Measurements from ENCODE around the gene MRPS6.

The MRPS6 gene

DNA sequence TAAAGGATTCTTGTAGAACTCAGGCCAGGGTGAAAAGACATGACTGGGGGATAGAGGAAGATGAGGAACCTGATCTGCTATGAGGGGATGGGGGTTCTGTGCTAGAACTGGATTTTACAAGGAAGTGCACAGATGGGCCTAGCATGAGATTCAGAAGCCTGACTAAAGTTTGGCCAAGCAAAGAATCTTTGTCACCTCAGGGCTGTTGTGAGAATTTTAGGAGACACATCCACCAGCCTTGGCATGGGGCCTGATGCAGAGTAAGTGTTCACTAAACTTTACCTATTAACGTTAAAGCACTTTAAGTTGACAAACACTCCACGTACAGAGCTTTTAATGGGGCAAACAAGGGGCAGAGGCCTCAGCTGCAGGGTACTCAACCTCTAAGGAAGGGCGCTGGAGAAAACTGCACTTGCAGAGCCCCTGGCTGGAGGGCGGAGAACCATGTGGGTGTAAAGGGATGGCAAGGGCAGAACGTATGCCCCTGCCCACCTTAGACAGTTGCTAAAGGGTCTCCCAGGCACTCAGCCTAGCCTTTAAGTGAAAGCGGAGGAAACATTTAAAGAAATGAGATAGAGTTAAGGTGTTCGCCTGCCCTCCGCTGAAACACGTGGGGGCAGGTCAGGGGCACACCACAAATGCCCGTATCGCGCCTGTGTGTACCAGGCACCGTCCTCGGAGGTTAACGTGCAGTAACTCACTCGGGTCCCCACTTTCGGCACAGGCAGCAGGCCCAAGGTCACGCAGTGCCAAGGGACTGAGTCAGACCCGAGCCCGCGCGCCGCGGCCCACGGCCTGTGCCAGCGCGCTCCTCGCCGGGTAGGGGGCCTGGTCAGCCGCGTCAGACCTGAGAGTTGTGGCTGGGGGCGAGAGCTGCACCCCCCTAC, 990 bp upstream of the MRPS6 start:
- Histone ChIP-seq H3K4me1 (ENCODE audit: control insufficient read depth, insufficient read depth, low read length) (peaks cover 27% of the 10 kb centered on the region), H3K27ac (ENCODE audit: low read depth, low read length) (peak overlapping the region; percentile 76), H3K36me3 (ENCODE audit: control insufficient read depth, insufficient read depth, low read length) (peaks cover 6% of the 10 kb centered on the region), H3K4me3 (ENCODE audit: low read depth, low read length) (peak overlapping the region; percentile 66), H3K9ac (ENCODE audit: low read depth, low read length) (peak overlapping the region; percentile 58; the same call in 1 of the 2 replicates), H3K9me3 (ENCODE audit: control insufficient read depth, insufficient read depth, low read length) (no peaks in the 10 kb centered on the region), H3K27me3 (ENCODE audit: control insufficient read depth, insufficient read depth, low read length) (peaks cover 16% of the 10 kb centered on the region)

- H3K36me3 ChIP-seq (ENCODE audit: control insufficient read depth, insufficient read depth, low read length) = peaks cover 21% of the 10 kb centered on the region
- H3K9ac ChIP-seq (ENCODE audit: low read depth, low read length) = peak overlapping the region; percentile 73
- H3K27me3 ChIP-seq (ENCODE audit: control insufficient read depth, insufficient read depth, low read length) = peaks cover 16% of the 10 kb centered on the region
- H3K4me1 ChIP-seq (ENCODE audit: control insufficient read depth, insufficient read depth, low read length) = peaks cover 27% of the 10 kb centered on the region
- peak overlapping the region; percentile 87 for H3K27ac ChIP-seq (ENCODE audit: low read depth, low read length)
- peak overlapping the region; percentile 90 for H3K4me3 ChIP-seq (ENCODE audit: low read depth, low read length)
- no peaks in the 10 kb centered on the region for H3K9me3 ChIP-seq (ENCODE audit: control insufficient read depth, insufficient read depth, low read length)
Observed at GRCh38 chr21:34073749-34074282, 438 bp downstream of the MRPS6 start.

GRCh38 chr21:34074283-34075090, 1.1 kb downstream of the MRPS6 start:
- Histone ChIP-seq H3K4me1 (ENCODE audit: control insufficient read depth, insufficient read depth, low read length) (peaks cover 27% of the 10 kb centered on the region), H3K9me3 (ENCODE audit: control insufficient read depth, insufficient read depth, low read length) (no peaks in the 10 kb centered on the region), H3K36me3 (ENCODE audit: control insufficient read depth, insufficient read depth, low read length) (peaks cover 24% of the 10 kb centered on the region), H3K27me3 (ENCODE audit: control insufficient read depth, insufficient read depth, low read length) (peaks cover 16% of the 10 kb centered on the region), H3K27ac (ENCODE audit: low read depth, low read length) (peak overlapping the region; percentile 70), H3K4me3 (ENCODE audit: low read depth, low read length) (peak overlapping the region; percentile 81), H3K9ac (ENCODE audit: low read depth, low read length) (peak overlapping the region; percentile 67)

DNA sequence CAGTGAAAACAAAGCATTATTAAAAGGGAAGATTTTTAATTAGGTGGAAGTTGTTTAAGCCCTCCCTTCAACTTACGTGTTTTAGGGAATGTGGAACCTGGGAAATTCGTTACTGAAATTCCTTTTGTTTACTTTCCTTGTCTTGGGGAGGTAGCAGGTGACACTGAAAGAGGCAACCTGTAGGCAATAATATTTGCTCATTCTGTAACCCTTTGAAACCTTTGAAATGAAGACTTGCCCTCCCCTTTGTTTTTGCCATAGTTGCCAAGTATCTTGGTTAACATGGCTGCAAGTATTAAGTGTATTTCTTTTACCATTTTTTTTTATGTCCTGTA, 1.7 kb downstream of the MRPS6 start:
- Histone ChIP-seq H3K27ac (ENCODE audit: low read depth, low read length) (peak overlapping the region; percentile 16), H3K4me1 (ENCODE audit: control insufficient read depth, insufficient read depth, low read length) (peaks cover 27% of the 10 kb centered on the region), H3K27me3 (ENCODE audit: control insufficient read depth, insufficient read depth, low read length) (peaks cover 16% of the 10 kb centered on the region), H3K4me3 (ENCODE audit: low read depth, low read length) (peak overlapping the region; percentile 81), H3K36me3 (ENCODE audit: control insufficient read depth, insufficient read depth, low read length) (peaks cover 29% of the 10 kb centered on the region), H3K9ac (ENCODE audit: low read depth, low read length) (0 out of 2 replicates have a peak overlapping the region, but pooled peaks have one; percentile 67), H3K9me3 (ENCODE audit: control insufficient read depth, insufficient read depth, low read length) (no peaks in the 10 kb centered on the region)

GRCh38 chr21:34075760-34076660, 2.6 kb downstream of the MRPS6 start:
- H3K4me3 ChIP-seq (ENCODE audit: low read depth, low read length) = 0 out of 2 replicates have a peak overlapping the region, but pooled peaks have one; percentile 14
- H3K9ac ChIP-seq (ENCODE audit: low read depth, low read length) = no peak overlapping the region
- no peak overlapping the region for H3K27ac ChIP-seq (ENCODE audit: low read depth, low read length)
- no peaks in the 10 kb centered on the region for H3K9me3 ChIP-seq (ENCODE audit: control insufficient read depth, insufficient read depth, low read length)
- peaks cover 29% of the 10 kb centered on the region for H3K4me1 ChIP-seq (ENCODE audit: control insufficient read depth, insufficient read depth, low read length)
- peaks cover 38% of the 10 kb centered on the region for H3K36me3 ChIP-seq (ENCODE audit: control insufficient read depth, insufficient read depth, low read length)
- peaks cover 16% of the 10 kb centered on the region for H3K27me3 ChIP-seq (ENCODE audit: control insufficient read depth, insufficient read depth, low read length)

DNA sequence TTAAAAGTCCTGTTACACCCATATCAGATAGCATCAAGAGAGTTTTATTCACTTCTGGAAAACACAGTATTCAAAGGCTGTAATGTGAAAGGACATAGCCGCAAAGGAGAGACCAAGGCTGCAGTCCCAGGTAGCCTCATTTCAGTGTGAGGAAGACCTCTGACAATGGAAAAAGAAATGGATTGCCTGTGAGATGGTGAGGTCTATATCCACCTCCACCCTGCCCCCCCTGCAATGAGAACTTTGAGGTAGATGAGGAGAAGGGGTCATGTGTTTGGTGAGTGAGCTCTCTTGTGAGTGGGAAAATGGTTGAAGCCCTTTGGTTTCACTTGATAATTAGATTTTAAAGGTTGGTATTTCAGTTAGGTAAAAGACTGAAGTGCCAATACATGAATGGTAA, 3.5 kb downstream of the MRPS6 start:
- Histone ChIP-seq H3K4me3 (ENCODE audit: low read depth, low read length) (no peak overlapping the region), H3K27me3 (ENCODE audit: control insufficient read depth, insufficient read depth, low read length) (peaks cover 10% of the 10 kb centered on the region), H3K36me3 (ENCODE audit: control insufficient read depth, insufficient read depth, low read length) (peaks cover 42% of the 10 kb centered on the region), H3K9me3 (ENCODE audit: control insufficient read depth, insufficient read depth, low read length) (no peaks in the 10 kb centered on the region), H3K27ac (ENCODE audit: low read depth, low read length) (no peak overlapping the region), H3K4me1 (ENCODE audit: control insufficient read depth, insufficient read depth, low read length) (peaks cover 34% of the 10 kb centered on the region), H3K9ac (ENCODE audit: low read depth, low read length) (no peak overlapping the region)

- H3K4me1 ChIP-seq (ENCODE audit: control insufficient read depth, insufficient read depth, low read length) = peaks cover 35% of the 10 kb centered on the region
- H3K4me3 ChIP-seq (ENCODE audit: low read depth, low read length) = no peak overlapping the region
- H3K9ac ChIP-seq (ENCODE audit: low read depth, low read length) = no peak overlapping the region
- H3K27me3 ChIP-seq (ENCODE audit: control insufficient read depth, insufficient read depth, low read length) = no peaks in the 10 kb centered on the region
- no peak overlapping the region for H3K27ac ChIP-seq (ENCODE audit: low read depth, low read length)
- H3K36me3 ChIP-seq (ENCODE audit: control insufficient read depth, insufficient read depth, low read length) = peaks cover 48% of the 10 kb centered on the region
- H3K9me3 ChIP-seq (ENCODE audit: control insufficient read depth, insufficient read depth, low read length) = no peaks in the 10 kb centered on the region
Observed at GRCh38 chr21:34077888-34078287, 4.5 kb downstream of the MRPS6 start.

GRCh38 chr21:34078915-34079314, 5.5 kb downstream of the MRPS6 start:
- no peak overlapping the region for H3K9ac ChIP-seq (ENCODE audit: low read depth, low read length)
- no peaks in the 10 kb centered on the region for H3K27me3 ChIP-seq (ENCODE audit: control insufficient read depth, insufficient read depth, low read length)
- peaks cover 54% of the 10 kb centered on the region for H3K36me3 ChIP-seq (ENCODE audit: control insufficient read depth, insufficient read depth, low read length)
- H3K4me1 ChIP-seq (ENCODE audit: control insufficient read depth, insufficient read depth, low read length) = peaks cover 42% of the 10 kb centered on the region
- H3K9me3 ChIP-seq (ENCODE audit: control insufficient read depth, insufficient read depth, low read length) = no peaks in the 10 kb centered on the region
- no peak overlapping the region for H3K4me3 ChIP-seq (ENCODE audit: low read depth, low read length)
- H3K27ac ChIP-seq (ENCODE audit: low read depth, low read length) = no peak overlapping the region

GRCh38 chr21:34080710-34081109, 7.3 kb downstream of the MRPS6 start:
- Histone ChIP-seq H3K27ac (ENCODE audit: low read depth, low read length) (no peak overlapping the region), H3K4me3 (ENCODE audit: low read depth, low read length) (no peak overlapping the region), H3K4me1 (ENCODE audit: control insufficient read depth, insufficient read depth, low read length) (peaks cover 48% of the 10 kb centered on the region), H3K9me3 (ENCODE audit: control insufficient read depth, insufficient read depth, low read length) (no peaks in the 10 kb centered on the region), H3K36me3 (ENCODE audit: control insufficient read depth, insufficient read depth, low read length) (peaks cover 54% of the 10 kb centered on the region), H3K9ac (ENCODE audit: low read depth, low read length) (no peak overlapping the region), H3K27me3 (ENCODE audit: control insufficient read depth, insufficient read depth, low read length) (no peaks in the 10 kb centered on the region)

GRCh38 chr21:34082769-34083168, 9.4 kb downstream of the MRPS6 start:
- Histone ChIP-seq H3K36me3 (ENCODE audit: control insufficient read depth, insufficient read depth, low read length) (peaks cover 44% of the 10 kb centered on the region), H3K4me3 (ENCODE audit: low read depth, low read length) (no peak overlapping the region), H3K4me1 (ENCODE audit: control insufficient read depth, insufficient read depth, low read length) (peaks cover 54% of the 10 kb centered on the region)

More at GRCh38 chr21:34082769-34083168, 9.4 kb downstream of the MRPS6 start:
- Histone ChIP-seq H3K27me3 (ENCODE audit: control insufficient read depth, insufficient read depth, low read length) (no peaks in the 10 kb centered on the region), H3K9ac (ENCODE audit: low read depth, low read length) (no peak overlapping the region), H3K27ac (ENCODE audit: low read depth, low read length) (no peak overlapping the region), H3K9me3 (ENCODE audit: control insufficient read depth, insufficient read depth, low read length) (no peaks in the 10 kb centered on the region)

All from HUES48 (cell line).